Measurements from ENCODE around the gene NELFE. TPM values are rescaled to one million over a fixed set of nuclear protein-coding genes. Genes with fewer than 3 reads are reported as not detected.

NELFE gene
- total and polyA plus RNA-seq, 2 of the 13 experiments (the other 11 are each of a cell fraction or from before 2014, with no cell fraction given), result 51.3 to 69.8 TPM

DNA sequence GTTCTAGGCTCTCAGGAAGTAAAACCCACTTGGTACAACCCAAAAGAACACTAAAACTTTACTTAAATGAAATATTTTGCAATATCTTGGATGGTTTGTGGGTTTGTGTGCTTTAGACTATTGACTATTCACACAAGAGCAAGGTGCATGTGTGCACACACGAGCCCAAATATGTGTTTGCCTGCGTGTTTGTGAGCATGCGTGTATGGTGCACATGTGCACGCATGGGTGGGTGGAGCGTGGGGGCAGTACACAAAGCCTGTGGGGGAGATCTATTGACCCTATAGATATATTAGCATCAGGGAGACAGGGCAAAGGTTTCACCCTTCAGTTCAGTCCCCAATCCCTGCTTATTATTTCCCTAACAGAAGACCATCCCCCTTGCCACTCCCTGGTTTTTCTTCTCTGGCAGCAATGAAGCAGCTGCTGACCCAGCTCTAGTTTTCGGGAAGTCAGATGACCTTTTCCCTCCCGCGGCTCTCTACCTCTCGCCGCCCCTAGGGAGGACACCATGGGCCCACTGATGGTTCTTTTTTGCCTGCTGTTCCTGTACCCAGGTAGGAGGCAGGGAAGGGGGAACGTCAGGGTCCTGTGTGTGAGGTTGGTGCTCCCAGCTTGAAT is 31.4 kb downstream of the NELFE start, which contains the start of gene C2 (continued):
- TF ChIP-seq, protein P1, sequence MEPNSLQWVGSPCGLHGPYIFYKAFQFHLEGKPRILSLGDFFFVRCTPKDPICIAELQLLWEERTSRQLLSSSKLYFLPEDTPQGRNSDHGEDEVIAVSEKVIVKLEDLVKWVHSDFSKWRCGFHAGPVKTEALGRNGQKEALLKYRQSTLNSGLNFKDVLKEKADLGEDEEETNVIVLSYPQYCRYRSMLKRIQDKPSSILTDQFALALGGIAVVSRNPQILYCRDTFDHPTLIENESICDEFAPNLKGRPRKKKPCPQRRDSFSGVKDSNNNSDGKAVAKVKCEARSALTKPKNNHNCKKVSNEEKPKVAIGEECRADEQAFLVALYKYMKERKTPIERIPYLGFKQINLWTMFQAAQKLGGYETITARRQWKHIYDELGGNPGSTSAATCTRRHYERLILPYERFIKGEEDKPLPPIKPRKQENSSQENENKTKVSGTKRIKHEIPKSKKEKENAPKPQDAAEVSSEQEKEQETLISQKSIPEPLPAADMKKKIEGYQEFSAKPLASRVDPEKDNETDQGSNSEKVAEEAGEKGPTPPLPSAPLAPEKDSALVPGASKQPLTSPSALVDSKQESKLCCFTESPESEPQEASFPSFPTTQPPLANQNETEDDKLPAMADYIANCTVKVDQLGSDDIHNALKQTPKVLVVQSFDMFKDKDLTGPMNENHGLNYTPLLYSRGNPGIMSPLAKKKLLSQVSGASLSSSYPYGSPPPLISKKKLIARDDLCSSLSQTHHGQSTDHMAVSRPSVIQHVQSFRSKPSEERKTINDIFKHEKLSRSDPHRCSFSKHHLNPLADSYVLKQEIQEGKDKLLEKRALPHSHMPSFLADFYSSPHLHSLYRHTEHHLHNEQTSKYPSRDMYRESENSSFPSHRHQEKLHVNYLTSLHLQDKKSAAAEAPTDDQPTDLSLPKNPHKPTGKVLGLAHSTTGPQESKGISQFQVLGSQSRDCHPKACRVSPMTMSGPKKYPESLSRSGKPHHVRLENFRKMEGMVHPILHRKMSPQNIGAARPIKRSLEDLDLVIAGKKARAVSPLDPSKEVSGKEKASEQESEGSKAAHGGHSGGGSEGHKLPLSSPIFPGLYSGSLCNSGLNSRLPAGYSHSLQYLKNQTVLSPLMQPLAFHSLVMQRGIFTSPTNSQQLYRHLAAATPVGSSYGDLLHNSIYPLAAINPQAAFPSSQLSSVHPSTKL (CRISPR knock-in tag; IDR thresholded peaks at IDR 0.05), result peak; percentile 98
- TF ChIP-seq RFX5 (IDR thresholded peaks at IDR 0.05; ENCODE audit: low read depth, low read length) (no peak), ZNF24 (IDR thresholded peaks at IDR 0.05) (peak; percentile 31; the same call in 1 of the 2 replicates), CENPX (CRISPR knock-in tag; IDR thresholded peaks at IDR 0.05) (no peak), MXD4 (CRISPR knock-in tag; IDR thresholded peaks at IDR 0.05) (peak; percentile 94), RFXAP (CRISPR knock-in tag; IDR thresholded peaks at IDR 0.05; ENCODE audit: borderline replicate concordance) (peak; percentile 59; the same call in 1 of the 2 replicates), ZNF235 (CRISPR knock-in tag; IDR thresholded peaks at IDR 0.05; ENCODE audit: borderline replicate concordance) (no peak), ZNF468 (CRISPR knock-in tag; IDR thresholded peaks at IDR 0.05) (no peak), RXRA (CRISPR knock-in tag; IDR thresholded peaks at IDR 0.05) (peak; percentile 90), ZNF354B (CRISPR knock-in tag; IDR thresholded peaks at IDR 0.05) (0 out of 2 replicates have a peak, but pooled peaks have one; percentile 73), ZNF562 (CRISPR knock-in tag; IDR thresholded peaks at IDR 0.05; ENCODE audit: borderline replicate concordance) (no peak), ZNF780A (CRISPR knock-in tag; IDR thresholded peaks at IDR 0.05) (peak; percentile 85; the same call in 1 of the 2 replicates), ZNF775 (CRISPR knock-in tag; IDR thresholded peaks at IDR 0.05; ENCODE audit: borderline replicate concordance) (no peak), JARID2 (CRISPR knock-in tag; IDR thresholded peaks at IDR 0.05; ENCODE audit: insufficient replicate concordance) (peak; percentile 19), ZNF652 (CRISPR knock-in tag; IDR thresholded peaks at IDR 0.05; ENCODE audit: borderline replicate concordance, low read depth) (peak; percentile 24; the same call in 1 of the 2 replicates)
- TF ChIP-seq, protein P2, sequence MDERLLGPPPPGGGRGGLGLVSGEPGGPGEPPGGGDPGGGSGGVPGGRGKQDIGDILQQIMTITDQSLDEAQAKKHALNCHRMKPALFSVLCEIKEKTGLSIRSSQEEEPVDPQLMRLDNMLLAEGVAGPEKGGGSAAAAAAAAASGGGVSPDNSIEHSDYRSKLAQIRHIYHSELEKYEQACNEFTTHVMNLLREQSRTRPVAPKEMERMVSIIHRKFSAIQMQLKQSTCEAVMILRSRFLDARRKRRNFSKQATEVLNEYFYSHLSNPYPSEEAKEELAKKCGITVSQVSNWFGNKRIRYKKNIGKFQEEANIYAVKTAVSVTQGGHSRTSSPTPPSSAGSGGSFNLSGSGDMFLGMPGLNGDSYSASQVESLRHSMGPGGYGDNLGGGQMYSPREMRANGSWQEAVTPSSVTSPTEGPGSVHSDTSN (CRISPR knock-in tag; IDR thresholded peaks at IDR 0.05), result no peak
